ENCODE data around the gene MRGPRX2.

MRGPRX2 gene

DNA sequence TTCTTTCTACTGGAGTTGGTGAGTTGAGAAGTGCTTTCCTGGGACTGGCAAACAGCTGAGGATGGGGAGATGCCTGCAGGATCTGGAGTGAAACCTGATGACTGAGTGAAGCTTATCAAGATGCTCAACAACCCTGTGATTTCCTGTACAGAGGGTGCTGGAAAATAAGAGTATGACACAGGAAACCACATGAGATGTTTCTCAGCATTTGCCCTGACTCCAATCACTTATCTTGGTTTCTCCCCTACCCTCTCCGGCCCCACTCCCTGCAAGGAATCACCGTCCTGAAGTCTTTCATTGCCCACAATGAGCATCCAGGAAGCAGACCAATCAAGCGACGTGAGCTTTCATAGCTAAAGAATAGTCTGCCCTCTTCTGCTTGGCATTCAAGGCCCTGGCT, at the start of gene MRGPRX2:
TSS of gene MRGPRX2 (minus strand) at position 89 of the 400 bp plus-strand sequence. CDS start 4,315 bp downstream, outside the sequence.
- DNase-seq = no peak

DNA sequence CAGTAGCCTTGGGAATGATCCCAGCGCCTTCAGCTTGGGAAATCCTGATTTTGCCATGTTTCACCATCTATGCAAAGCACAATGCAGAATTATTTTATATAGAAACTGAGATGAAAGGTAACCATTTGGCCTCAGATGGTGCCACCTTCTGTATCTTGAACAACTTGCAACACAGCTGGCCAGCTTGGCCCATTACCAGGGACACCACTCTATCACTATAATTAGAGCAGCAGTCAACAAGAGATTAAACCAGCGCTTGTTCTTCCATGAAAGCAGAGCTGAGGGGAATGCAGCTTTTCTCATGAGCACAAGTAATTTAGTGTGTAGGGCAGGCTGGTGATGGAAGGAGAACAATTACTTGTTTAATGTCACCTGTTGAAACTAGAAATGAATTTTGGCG, 49.8 kb upstream of the MRGPRX2 start:
- DNase-seq = no peak

DNA sequence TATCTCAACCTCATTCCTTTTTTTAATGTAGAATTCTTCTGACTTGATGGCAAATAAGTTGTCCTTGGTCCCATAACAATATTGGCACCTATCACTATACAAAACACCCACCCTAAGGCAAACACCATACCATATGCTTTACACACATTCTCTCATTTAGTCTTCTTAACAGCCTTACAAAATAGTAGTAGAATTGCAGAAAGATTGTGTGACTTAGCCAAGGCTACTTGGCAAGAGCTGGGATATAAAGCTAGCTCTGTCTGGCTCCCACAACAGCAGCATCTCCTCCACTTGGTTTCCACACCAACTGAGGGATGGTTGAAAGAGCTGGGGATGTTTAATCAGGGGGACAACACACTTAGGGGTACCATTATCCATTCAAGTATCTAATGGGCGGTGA, 46.6 kb upstream of the MRGPRX2 start:
- DNase-seq = no peak

DNA sequence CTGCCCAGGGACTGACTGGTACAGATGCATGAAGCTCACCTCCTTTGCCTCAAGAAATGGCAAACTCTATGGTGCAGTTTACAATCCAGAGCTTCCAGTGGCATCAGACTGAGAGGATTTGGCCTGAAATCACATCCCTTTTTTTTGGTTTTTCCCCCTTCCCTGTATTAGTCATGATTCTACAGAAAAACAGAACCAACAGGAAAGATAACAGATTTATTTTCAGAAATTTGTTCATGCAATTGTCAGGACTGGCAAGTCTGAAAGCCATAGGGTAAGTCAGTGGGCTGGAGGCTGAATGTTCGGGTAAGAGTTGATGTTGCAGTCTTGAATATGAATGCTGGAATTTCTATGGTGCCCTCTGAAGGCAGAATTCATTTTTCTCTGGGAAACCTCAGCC, 44.5 kb upstream of the MRGPRX2 start:
- DNase-seq = no peak

DNA sequence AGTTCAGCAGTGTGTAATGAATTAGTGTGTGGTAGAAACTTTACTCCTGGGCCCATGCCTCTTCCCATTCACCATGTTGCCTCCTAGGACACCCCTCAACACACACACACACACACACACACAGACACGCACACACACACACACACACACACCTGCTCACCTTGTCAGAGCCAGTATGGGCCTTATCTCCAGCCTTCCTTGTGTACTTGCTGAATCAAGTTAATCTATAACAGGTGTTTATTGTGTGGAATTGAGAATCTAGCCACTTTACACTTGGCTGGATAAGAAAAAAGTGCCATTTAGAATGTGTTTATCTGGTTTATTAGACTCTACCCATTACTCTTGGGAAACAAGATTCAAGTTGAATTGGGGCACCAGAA, 42.0 kb upstream of the MRGPRX2 start:
- no peak for DNase-seq

DNA sequence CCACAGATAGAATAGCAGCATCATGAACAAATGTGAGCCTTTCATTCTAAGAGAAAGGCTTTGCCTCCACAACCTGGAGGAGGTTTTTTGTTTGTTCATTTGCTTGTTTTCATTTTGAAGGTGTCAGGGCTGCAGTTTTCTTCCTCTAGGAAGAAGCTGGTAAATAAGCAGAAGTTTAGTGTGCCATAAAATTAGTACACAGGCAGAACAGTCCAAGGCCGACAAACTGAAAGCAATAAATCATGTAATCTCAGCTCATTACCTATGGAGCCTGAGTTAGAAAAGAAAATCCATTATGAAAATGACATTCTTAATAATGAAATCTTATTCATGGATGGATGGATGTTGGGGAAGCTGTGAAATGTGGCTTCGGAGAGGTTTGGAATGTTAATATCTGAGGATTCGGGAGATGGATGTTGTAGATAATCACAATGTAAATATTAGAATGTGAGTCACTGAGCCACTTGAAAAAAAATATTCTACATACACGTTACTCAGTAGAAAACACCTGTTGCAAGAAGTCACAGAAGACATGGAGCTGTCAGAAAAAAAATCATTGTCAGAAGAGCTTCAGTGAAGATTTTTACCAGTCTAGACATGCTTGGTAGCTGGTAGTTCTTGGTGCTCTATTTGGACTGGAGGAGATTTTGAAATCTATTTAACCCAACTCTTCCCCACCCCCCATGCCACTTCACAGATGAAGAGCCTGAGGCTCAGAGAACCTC, 41.4 kb upstream of the MRGPRX2 start:
- no peak for DNase-seq

DNA sequence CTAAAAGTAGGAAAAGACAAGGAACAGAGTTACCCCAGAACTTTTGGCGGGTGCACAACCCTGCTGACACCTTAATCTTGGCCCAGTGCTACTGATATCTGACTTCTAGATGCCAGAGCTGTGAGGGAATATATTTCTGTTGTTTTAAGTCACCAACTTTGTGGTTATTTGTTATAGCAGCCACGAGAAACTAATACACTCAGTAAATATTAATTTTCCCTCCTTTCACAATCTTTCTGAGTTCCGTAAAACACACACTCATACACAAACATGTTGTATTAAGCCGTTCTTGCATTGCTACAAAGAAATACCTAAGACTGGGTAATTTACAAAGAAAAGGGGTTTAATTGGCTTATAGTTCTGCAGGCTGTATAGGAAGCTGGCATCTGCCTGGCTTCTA, 40.4 kb upstream of the MRGPRX2 start:
- DNase-seq = no peak

DNA sequence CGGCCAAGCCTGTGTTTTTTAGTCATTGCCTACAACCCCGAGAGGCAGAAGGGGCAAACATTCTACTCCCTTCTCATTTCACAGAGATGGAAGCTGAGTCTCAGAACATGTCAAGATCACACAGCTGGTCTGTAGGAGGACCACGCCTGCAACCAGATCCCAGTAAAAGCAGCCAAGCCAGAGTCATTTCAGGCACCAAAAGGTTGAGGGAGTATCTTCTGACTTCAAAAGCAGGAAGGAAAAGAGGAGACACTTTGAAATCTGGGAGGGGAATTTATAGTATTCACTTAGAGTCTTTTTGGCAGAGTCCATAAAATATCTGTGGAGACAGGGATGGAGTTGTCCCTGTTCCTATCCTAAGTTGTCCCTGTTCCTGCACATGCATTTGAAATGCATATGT, 38.6 kb upstream of the MRGPRX2 start:
- DNase-seq = no peak

DNA sequence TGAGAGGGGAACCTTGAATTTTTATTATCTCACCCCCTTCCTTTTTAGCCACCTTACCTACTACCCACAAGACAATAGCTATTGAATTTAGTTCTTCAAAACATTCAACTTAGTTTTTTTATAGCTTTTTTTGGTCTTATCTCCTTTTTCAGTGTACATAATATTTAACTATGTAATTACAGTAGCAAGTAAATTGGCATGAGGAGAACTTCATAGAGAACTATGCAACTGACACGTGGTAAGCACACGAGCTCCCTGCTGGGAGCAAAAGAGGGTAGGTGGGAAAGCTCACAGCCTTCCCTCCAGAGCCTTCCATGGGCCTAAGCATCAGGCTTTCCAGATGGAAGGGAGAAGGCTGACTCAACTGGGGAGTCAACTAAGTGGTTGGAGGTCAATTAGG, 34.3 kb upstream of the MRGPRX2 start:
- no peak for DNase-seq

DNA sequence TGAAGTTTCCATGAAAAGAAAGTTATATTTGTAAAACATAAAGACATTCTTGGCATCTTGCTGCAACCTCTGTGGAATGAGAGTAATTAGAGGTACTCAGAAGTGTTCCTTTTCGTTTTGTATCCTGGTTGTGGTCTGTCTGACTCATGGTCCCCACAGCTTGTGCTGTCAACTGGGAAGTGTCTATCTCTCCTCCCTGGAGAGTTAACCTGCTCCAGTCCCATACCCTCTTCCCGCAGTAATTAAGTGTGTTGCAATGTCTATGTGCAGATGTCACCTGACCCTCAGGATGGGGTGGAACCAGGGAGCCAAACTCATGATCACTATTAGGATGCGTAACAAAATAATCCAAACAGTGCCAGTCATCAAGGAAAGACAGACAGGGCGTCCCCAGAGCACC, 33.5 kb upstream of the MRGPRX2 start:
- DNase-seq = no peak

DNA sequence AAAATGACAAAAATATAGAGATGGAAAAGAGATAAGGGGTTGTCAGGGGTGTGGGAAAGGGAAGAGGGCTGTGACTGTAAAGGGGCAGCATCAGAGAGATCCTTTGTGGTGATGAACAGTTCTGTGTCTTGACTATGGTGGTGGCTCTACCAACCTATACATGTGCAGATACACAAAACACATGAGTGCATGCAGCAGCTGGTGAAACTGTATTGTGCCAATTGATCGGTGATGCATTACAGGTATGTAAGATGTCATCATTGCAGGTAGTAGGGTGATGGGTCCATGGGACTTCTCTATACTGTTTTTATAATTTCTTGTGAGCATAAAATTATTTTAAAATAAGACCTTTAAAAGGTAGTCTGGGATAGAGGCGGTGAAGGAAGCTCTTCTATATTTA, 32.3 kb upstream of the MRGPRX2 start:
- no peak for DNase-seq

DNA sequence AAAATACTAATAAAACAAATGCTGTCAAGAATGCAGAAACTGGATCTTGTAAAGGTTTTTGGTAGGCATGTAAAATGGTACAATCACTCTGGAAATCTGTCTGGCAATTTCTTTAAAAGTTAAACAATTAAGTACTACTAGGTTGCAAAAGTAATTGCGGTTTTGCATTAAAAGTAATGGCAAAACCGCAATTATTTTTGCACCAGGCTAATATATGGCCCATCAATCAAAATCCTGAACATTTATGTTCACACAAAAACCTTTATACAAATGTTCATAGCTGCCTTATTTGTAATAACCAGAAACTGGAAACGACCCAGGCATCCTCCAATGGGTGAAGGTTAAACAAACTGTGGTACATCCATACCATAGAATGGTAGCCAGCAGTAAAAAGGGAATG, 31.8 kb upstream of the MRGPRX2 start:
- DNase-seq = no peak

DNA sequence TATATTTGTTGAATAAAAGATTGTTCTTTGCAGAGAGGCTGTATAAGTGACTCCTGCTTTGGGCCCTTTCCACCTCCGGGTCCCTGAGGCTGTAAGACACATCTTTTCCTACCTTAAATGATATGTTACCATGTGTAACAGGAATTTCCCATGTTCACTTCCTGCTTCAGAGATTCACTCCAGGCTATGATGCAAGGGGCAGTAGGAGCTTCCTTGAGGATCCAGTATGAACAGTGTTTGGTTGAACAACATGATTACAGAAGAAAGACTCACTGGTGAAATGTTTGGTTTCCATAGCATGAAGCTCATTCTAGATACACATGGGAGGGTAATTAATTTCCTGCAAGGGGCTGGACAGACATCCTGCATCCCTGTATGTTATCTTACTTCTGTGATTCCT, 30.8 kb upstream of the MRGPRX2 start:
- no peak for DNase-seq

DNA sequence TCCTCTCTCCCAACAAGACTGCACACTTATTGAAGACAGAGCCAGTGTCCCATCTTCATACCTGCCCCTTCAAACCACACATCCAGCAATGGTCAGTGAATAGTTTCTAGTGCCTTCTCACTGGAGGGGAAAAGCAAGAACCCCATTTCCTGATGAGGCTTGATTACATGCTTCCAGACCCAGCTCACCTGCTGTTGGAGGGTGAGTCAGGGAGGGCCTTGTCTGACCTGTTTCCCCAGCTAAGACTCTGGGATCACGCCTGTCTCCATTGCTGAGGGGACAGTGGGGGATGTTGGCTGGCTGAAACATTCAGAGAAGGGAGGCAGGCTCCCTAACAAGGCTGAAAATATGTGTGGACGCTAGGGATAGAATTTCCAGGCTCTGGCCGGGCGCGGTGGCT, 28.9 kb upstream of the MRGPRX2 start:
- DNase-seq = no peak

DNA sequence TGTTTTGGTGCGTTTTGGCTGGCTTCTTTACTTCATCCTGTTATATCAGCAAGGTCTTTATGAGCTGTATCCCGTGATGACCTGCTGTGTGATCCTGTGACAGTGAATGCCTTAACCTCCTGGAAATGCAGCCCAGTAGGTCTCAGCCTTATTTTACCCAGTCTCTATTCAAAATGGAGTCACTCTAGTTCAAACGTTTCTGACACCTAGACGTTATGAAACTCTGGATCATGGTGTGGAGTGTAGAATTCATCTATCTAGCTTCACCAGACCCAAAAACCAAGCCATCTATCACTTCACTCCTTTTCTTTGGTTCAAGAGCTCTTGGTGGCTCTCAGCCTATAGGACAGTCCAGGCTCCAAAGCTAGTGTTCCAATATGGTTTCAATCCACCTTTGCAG, 28.3 kb upstream of the MRGPRX2 start:
- no peak for DNase-seq

DNA sequence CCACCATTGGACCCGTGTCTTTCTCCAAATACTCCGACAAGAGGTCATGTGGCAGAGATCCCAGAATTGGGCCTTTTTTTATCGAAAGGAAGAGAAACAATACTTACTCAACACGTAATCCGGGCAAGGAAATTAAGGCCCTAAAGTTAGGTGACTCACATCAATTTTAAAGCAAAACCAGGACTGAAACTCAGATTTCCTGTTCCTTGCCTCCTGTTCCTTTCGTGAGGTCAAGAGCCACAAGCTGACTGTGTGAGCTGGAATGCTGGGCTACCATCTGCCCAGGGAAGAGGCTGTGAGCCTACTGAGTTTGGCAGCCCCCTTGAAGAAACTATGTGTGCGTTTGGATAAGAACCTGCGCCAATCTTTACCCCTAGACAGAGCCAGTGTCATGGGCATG, 27.1 kb upstream of the MRGPRX2 start:
- DNase-seq = no peak

DNA sequence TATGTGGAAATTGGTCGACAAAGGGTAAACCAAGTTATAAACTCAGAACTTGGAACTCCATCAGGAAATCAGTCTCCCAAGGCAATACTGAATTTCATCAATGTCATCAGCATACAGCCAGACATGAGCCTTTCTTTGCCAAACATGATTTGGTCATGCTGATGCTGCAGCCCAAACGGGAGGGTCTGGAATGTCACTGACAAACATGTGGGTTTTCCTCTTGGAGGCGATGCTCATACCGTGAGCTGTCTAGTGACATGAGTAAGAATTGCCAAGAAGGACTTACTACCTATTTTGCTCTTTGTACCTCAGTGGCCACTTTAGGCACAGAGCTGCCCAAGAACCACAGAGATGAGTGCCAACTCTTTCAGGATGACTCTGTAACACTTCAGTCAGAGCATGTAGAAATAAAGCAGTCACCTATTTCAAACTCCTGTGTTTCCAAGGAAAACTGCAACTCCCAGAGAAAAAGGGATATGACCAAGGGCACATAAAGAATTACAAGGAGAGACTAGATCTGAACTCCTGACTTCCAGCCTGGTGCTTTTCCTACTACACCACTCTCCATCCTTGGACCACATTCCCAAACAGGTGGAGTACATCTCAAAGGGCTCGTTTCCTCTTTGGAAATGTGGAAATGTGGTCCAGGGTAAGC, 24.3 kb upstream of the MRGPRX2 start:
- DNase-seq = no peak

DNA sequence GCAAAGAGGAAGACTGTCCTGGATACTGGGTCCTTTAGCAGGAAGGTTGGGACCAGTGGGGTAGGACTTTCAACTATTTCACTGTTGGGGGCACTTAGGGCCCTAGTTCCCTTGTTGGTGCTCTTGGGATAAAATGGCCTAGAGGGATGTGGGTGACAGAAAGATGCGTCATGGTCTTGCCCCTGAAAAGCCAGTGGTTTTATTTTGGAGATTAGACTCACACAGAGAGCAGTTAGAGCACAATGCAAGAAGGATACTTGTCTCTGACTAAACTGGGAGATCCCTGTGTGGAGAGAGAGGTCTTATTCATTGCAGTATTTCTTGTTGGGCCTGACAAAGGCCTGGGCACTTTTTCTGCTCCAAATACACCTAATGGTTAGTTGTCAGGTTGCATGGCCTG, 22.6 kb upstream of the MRGPRX2 start:
- DNase-seq = no peak

DNA sequence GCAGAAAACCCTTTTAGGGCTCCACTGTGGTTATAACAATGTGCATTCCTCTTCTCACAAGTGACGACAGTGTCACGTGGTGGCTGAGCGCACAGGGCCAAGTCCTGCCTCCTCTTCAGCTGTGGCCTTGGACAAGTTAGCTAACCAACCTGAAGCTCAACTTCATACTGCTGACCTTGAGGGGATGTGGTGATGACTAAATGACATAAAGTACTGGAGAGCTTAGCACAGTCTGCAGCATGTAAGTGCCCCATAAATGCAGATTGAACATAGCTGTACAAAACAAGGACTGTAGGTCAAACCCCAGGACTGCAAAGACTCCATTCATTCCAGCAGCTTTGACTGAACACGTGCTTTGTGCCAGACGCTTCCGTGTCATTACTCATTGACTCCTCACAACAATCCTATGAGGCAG, 20.1 kb upstream of the MRGPRX2 start:
- DNase-seq = no peak

DNA sequence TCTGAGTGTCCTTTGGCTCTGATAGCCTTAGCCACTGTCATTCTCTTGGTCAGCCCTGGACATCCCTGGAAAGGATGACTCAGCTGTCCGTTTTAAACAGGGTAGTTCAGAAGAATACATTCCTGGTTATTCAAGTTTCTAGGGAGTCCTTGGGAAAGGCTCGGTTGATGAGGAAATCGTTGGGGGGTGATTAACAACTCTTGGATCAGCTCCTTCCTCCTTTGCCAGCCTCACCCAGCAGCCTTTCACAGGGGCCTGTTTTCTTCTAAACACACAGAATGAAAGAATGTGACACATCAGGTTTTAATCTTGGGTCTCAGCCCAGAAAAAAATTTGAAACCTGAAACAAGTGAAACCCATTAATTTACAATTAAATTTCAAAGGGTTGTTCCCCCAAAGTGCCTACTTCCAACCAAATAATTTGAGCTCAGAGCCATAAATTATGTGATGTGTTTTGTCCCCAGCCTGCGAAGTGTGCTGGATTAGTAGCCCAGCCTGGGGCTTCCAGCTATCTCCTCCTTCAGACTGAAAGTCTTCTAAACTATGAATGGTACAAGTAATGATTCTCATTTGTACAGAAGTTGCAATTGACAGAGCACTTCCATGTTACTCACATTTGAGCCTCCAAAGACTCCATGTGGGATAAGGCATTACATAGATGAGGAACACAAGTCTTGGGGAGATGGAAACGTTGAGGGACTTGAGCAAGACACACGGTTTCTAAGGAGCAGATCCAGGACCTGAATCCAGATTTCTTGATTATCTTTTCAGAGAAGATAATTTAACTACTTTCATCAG, 19.3 kb upstream of the MRGPRX2 start:
- DNase-seq = no peak

DNA sequence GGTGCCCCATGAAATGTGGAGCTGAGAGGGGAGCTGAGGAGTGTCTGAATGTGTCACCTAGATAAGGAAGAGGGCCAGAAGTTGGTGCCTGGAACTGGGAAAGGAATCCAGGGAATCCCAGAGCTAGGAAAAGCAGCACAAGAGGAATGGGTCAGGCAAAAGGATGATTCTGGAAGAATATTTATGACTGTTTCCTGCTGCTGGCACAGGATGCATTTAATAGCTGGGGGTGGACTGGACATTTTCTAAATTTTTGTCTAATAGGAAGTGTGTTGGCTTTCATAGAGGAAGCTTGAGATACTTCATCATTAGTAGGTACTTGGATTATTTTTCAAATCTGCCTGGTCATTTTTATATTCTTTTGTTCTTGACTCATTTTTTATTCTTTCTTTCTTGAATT, 17.4 kb upstream of the MRGPRX2 start:
- DNase-seq = no peak

DNA sequence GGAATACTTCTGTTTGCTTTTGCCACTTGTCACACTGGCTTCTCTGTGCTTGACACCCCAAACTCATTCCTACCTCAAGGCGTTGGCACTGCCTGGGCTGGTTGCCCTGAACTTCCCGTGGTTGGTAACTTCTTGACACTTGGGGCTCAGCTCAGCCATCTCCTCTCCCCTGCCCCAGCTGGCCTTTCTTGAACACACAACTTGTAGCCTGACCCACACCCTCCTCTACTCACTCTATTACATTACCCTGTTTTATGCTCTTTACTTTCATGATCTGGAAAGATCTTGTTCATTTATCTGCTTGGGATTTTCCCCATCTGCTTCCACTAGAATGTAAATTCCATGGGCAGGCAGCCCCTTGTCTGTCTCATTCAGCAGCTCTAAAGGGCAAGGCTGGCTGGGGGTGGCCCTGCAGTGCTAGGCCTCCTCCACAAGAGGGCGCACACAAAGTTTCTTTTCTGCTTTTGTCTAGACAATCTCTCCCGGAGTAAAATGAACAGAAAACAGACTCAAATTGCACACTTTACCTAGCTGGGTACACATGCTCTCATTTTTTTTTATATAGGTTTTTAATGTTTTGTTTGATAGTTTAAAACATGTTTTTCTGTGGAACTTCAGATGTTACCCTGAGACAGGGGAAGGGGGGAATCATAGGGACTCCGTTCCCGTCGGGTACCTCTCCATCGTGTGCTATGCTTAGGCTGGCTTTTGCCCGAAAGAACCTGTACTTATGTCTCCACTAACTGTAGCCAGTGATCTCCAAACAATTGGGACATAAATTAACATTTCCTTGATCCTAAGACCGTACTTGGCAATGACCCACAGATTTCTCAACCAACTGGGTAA, 16.4 kb upstream of the MRGPRX2 start:
- peak; percentile 21 to 30 (median 24) for DNase-seq

DNA sequence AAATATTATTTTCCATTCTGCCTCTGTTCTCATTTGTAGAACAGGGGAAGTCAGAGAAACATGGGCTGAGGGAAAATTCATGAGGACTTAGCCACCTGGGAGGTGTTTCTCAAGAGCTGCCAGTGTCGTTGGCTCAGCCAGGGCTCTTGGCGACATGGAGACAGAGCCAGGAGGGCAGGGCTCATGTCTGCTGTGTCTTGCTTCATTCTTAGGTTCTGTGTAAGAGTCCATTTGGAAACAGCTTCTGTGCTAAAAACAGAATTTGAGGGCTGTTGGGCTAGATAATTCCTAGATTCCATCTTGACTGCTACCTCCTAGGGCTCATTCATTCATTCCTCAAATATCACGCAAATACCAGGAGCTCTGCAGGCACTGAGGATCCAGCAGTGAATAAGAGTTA, 15.1 kb upstream of the MRGPRX2 start:
- DNase-seq = no peak

All from activated naive CD4-positive, alpha-beta T cell (primary cell).